ENCODE results near the gene ZBTB26.

Gene ZBTB26

DNA sequence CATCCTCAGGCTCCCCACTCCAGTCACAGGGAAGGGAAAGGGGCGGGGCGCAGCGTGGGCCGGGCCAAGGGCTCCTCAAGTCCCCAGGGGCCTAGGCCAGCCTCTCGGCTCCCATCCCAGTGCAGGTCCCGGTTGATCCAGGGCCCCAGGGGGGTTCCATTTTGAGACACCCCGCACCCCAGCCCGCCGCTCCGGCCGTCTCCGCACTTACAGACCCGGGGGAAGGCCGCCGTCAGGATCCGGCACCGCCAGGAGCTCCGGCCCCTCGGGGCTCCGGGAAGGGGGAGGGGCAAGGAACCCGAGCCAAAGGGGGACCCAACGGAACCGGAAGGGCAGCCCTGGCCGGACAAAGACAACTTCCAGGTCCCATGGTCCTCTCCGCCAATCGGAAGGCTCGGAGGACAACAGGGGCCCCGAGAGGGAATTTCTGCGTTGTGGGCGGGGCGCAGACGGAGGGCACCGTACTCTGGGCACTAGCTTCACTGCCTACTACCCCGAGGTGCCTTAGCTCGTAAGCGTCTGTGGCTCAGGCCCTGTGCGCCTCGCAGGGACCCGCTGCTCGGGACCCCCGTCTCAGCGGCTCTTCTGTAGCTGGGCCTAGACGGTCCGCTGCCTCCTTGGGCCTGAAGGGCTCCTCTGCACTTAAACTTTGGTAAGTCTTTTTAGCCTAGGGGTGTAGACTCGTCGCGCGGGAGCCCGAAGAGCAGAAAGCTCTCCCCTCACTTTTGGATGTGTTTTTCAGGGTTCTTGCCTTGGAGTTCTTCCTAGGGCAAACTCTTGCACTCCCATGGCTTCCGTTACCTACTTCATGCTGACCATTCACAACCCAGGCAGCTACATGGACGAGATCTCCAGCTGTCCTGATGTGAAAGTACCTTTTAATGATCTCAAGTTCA, at the start of gene ZBTB26:
Gene ZBTB26 (minus strand): TSS at position 287 of the 896 bp plus-strand sequence. CDS start 11,578 bp downstream, outside the sequence.
- H3K9me3 ChIP-seq, result no peaks in the 10 kb centered on the region
- H3K27me3 ChIP-seq, result no peaks in the 10 kb centered on the region
- peak within 1 kb of the TSS; percentile 82 to 92 for H3K4me3 ChIP-seq
- peak; percentile 96 to 97 for DNase-seq
- peak within 1 kb of the TSS; percentile 82 to 86 for H3K27ac ChIP-seq
- TF ChIP-seq, protein P1, sequence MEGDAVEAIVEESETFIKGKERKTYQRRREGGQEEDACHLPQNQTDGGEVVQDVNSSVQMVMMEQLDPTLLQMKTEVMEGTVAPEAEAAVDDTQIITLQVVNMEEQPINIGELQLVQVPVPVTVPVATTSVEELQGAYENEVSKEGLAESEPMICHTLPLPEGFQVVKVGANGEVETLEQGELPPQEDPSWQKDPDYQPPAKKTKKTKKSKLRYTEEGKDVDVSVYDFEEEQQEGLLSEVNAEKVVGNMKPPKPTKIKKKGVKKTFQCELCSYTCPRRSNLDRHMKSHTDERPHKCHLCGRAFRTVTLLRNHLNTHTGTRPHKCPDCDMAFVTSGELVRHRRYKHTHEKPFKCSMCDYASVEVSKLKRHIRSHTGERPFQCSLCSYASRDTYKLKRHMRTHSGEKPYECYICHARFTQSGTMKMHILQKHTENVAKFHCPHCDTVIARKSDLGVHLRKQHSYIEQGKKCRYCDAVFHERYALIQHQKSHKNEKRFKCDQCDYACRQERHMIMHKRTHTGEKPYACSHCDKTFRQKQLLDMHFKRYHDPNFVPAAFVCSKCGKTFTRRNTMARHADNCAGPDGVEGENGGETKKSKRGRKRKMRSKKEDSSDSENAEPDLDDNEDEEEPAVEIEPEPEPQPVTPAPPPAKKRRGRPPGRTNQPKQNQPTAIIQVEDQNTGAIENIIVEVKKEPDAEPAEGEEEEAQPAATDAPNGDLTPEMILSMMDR (IDR thresholded peaks at IDR 0.05), result no peak
- peaks cover 0 to 7% (median 2%) of the 10 kb centered on the region in 3 donors for H3K36me3 ChIP-seq
- intact Hi-C loops (cut with DNase I; ENCODE audit: low total_unique reads), result loop anchor here (10.0 kb wide), 1 partner anchor 63 kb away; no protein-coding TSS in a partner anchor
- H3K4me1 ChIP-seq, result peaks cover 0 to 31% (median 25%) of the 10 kb centered on the region in 4 donors

- intact Hi-C loops (cut with DNase I; ENCODE audit: low total_unique reads), result no loop called here
- H3K4me1 ChIP-seq, result peaks cover 0 to 28% (median 11%) of the 10 kb centered on the region in 4 donors
- no peak overlapping the region for H3K27ac ChIP-seq
- H3K36me3 ChIP-seq, result peaks cover 0 to 6% (median 0%) of the 10 kb centered on the region in 3 donors
- DNase-seq, result no peak
- no peaks in the 10 kb centered on the region for H3K9me3 ChIP-seq
- TF ChIP-seq, protein P1 (IDR thresholded peaks at IDR 0.05), result no peak
- no peaks in the 10 kb centered on the region for H3K27me3 ChIP-seq
- H3K4me3 ChIP-seq, result no peak overlapping the region
Measured at GRCh38 chr9:122978601-122979000, 47.3 kb upstream of the ZBTB26 start.

DNA sequence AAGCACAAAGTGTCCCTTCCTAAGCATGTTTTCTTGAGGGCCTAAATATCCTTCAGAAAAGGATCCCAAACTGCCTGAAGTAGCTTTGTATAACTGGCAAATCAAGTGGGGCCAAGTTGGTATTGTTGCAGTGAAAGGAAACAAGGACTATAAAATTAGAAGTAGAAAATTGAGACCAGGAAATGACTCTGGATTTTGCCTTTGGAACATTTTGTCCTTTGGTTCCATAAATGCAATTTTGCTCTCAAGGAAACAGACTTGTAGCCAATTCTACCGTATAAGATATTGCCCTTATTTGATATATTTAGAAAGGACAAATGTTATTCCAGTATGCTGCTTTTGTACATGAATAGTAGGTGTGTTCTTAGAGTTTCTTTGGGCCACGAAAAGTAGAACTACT, 43.9 kb upstream of the ZBTB26 start:
- TF ChIP-seq, protein P1 (IDR thresholded peaks at IDR 0.05), result no peak
- Histone ChIP-seq H3K27me3 (no peaks in the 10 kb centered on the region), H3K9me3 (no peaks in the 10 kb centered on the region), H3K27ac (peak overlapping the region; percentile 69 to 77), H3K4me1 (peaks cover 0 to 28% (median 11%) of the 10 kb centered on the region in 4 donors), H3K36me3 (peaks cover 9 to 20% (median 15%) of the 10 kb centered on the region in 3 donors), H3K4me3 (no peak overlapping the region)
- intact Hi-C loops (cut with DNase I; ENCODE audit: low total_unique reads), result no loop called here
- no peak for DNase-seq

DNA sequence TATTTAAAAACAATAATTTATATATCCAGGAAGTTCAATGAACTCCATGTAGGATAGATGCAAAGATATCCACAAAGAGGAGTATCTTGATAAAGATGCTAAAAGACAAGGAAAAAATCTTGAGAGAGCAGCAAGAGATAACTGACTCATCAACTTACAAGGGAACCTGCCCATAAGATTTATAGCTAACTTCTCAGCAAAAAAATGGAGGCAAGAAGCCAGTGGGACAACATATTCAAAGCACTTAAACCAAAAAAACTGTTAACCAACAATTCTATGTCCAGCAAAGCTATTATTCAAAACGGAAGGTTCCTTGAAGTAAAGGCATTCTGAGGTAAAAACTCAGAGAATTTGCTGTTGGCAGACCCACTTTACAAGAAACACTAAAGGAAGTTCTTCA, 29.8 kb upstream of the ZBTB26 start:
- Histone ChIP-seq H3K36me3 (peaks cover 6 to 29% (median 24%) of the 10 kb centered on the region in 3 donors), H3K27ac (no peak overlapping the region), H3K4me3 (no peak overlapping the region), H3K9me3 (no peaks in the 10 kb centered on the region), H3K4me1 (peaks cover 0 to 19% (median 1%) of the 10 kb centered on the region in 4 donors), H3K27me3 (no peaks in the 10 kb centered on the region)
- DNase-seq, result no peak
- intact Hi-C loops (cut with DNase I; ENCODE audit: low total_unique reads), result no loop called here
- TF ChIP-seq, protein P1 (IDR thresholded peaks at IDR 0.05), result no peak

GRCh38 chr9:122955961-122956360, 24.6 kb upstream of the ZBTB26 start:
- no peak overlapping the region for H3K27ac ChIP-seq
- TF ChIP-seq, protein P1 (IDR thresholded peaks at IDR 0.05), result no peak
- H3K4me3 ChIP-seq, result no peak overlapping the region
- H3K27me3 ChIP-seq, result no peaks in the 10 kb centered on the region
- intact Hi-C loops (cut with DNase I; ENCODE audit: low total_unique reads), result no loop called here
- H3K4me1 ChIP-seq, result peaks cover 0 to 49% (median 16%) of the 10 kb centered on the region in 4 donors
- no peak for DNase-seq
- H3K36me3 ChIP-seq, result peaks cover 6 to 13% (median 8%) of the 10 kb centered on the region in 3 donors
- no peaks in the 10 kb centered on the region for H3K9me3 ChIP-seq
